HepG2 (cell line): ENCODE data around the gene TEKT2. TPM values are rescaled to one million over a fixed set of nuclear protein-coding genes. Genes with fewer than 3 reads are reported as not detected.

Source experiments
- HBP1 ChIP-seq: IDR thresholded peaks from 2 replicates; pipeline ENCODE4 v1.6.1; 2016; ENCODE audit warnings: low read depth, control low read depth
- MLLT10 ChIP-seq: sonication (generic); formaldehyde crosslinking; IDR thresholded peaks from 2 replicates; pipeline ENCODE4 v1.4.0; 2020; ENCODE audit warnings: missing genetic modification reagents
- RERE ChIP-seq: IDR thresholded peaks from 2 replicates; pipeline ENCODE4 v1.6.1; 2016; ENCODE audit warnings: low read depth, missing genetic modification reagents, missing compliant biosample characterization
- XRCC5 ChIP-seq: fragments of 200-400 bp; formaldehyde crosslinking; optimal IDR thresholded peaks from 2 replicates; pipeline ENCODE3; 2017; ENCODE audit warnings: mild to moderate bottlenecking, low read length
- ZNF574 ChIP-seq: sonication (generic); formaldehyde crosslinking; IDR thresholded peaks from 2 replicates; pipeline ENCODE4 v1.4.0; 2020; ENCODE audit warnings: missing genetic modification reagents
- polyA plus RNA-seq, 8 experiments: library from polyadenylated mRNA; depleted of rRNA in 3 of 8; stranded (reverse) in 7 of 8; unstranded in 1 of 8; fragments of >200 nt; fragmentation: Illumina TruSeq in 4 of 8; extraction: Trizol in 4 of 8; gene quantifications; 2 replicates each; pipeline versions ENCODE4 v1.2.1 to v1.2.3, GENCODE V29; 2011 to 2016; ENCODE audit warnings: low read depth in 4 of 8, missing spikeins in 1 of 8, mixed read lengths in 1 of 8; ENCODE audit not compliant: insufficient read depth in 1 of 8
- total RNA-seq, 5 experiments: library from RNA; depleted of rRNA; stranded (reverse); fragments of >200 nt; fragmentation: Illumina TruSeq; extraction: Trizol; gene quantifications; 2 replicates each; pipeline ENCODE4 v1.2.3, GENCODE V29; 2016; ENCODE audit warnings: low read depth in 1 of 5

Gene TEKT2
- total and polyA plus RNA-seq, 2 of the 13 experiments (the other 11 are each of a cell fraction or from before 2014, with no cell fraction given) = 0.31 to 0.38 TPM

GRCh38 chr1:36087233-36088123 is 3.6 kb downstream of the TEKT2 start (continued):
- TF ChIP-seq HBP1 (CRISPR knock-in tag) (no peak), ZNF574 (0 out of 2 replicates have a peak, but pooled peaks have one; percentile 41), RERE (CRISPR knock-in tag) (no peak), MLLT10 (CRISPR knock-in tag) (no peak), XRCC5 (no peak)
